ENCODE results near the gene NFS1.
"Not testable (repeated sequence)": the region's sequence is repeated elsewhere in the genome, so short reads cannot be mapped to it uniquely, and the experiment has no call there.

NFS1 gene

GRCh38 chr20:35734374-35734773 lies 35.2 kb upstream of the NFS1 start:
- Mint-ChIP-seq H3K4me1 (ENCODE audit: low read depth) (peaks cover 39% of the 10 kb centered on the region), H3K27me3 (ENCODE audit: low read depth) (no peaks in the 10 kb centered on the region), H3K9me3 (no peaks in the 10 kb centered on the region), H3K36me3 (ENCODE audit: low read depth) (peaks cover 81% of the 10 kb centered on the region), H3K4me3 (peak overlapping the region; percentile 47), H3K27ac (peak overlapping the region; percentile 21)
- no peak for DNase-seq (ENCODE audit: low spot score)

GRCh38 chr20:35732644-35732982 lies 33.5 kb upstream of the NFS1 start:
- no peaks in the 10 kb centered on the region for H3K9me3 Mint-ChIP-seq
- H3K27me3 Mint-ChIP-seq (ENCODE audit: low read depth) = no peaks in the 10 kb centered on the region
- peaks cover 30% of the 10 kb centered on the region for H3K4me1 Mint-ChIP-seq (ENCODE audit: low read depth)
- no peak overlapping the region for H3K4me3 Mint-ChIP-seq
- no peak overlapping the region for H3K27ac Mint-ChIP-seq
- H3K36me3 Mint-ChIP-seq (ENCODE audit: low read depth) = peaks cover 69% of the 10 kb centered on the region
- no peak for DNase-seq (ENCODE audit: low spot score)

GRCh38 chr20:35731862-35732643 lies 32.9 kb upstream of the NFS1 start:
- peaks cover 30% of the 10 kb centered on the region for H3K4me1 Mint-ChIP-seq (ENCODE audit: low read depth)
- no peaks in the 10 kb centered on the region for H3K27me3 Mint-ChIP-seq (ENCODE audit: low read depth)
- H3K27ac Mint-ChIP-seq = no peak overlapping the region
- DNase-seq (ENCODE audit: low spot score) = no peak
- no peaks in the 10 kb centered on the region for H3K9me3 Mint-ChIP-seq
- H3K36me3 Mint-ChIP-seq (ENCODE audit: low read depth) = peaks cover 66% of the 10 kb centered on the region
- H3K4me3 Mint-ChIP-seq = peak overlapping the region; percentile 27

GRCh38 chr20:35731469-35731788 lies 32.3 kb upstream of the NFS1 start:
- Mint-ChIP-seq H3K9me3 (no peaks in the 10 kb centered on the region), H3K36me3 (ENCODE audit: low read depth) (peaks cover 71% of the 10 kb centered on the region), H3K27me3 (ENCODE audit: low read depth) (no peaks in the 10 kb centered on the region), H3K4me3 (no peak overlapping the region), H3K4me1 (ENCODE audit: low read depth) (peaks cover 33% of the 10 kb centered on the region), H3K27ac (no peak overlapping the region)
- no peak for DNase-seq (ENCODE audit: low spot score)

GRCh38 chr20:35730583-35731468 lies 31.7 kb upstream of the NFS1 start:
- Mint-ChIP-seq H3K9me3 (no peaks in the 10 kb centered on the region), H3K27ac (no peak overlapping the region), H3K36me3 (ENCODE audit: low read depth) (peaks cover 69% of the 10 kb centered on the region), H3K4me3 (no peak overlapping the region), H3K4me1 (ENCODE audit: low read depth) (peaks cover 27% of the 10 kb centered on the region), H3K27me3 (ENCODE audit: low read depth) (no peaks in the 10 kb centered on the region)
- DNase-seq (ENCODE audit: low spot score) = no peak

- peaks cover 72% of the 10 kb centered on the region for H3K36me3 Mint-ChIP-seq (ENCODE audit: low read depth)
- H3K4me3 Mint-ChIP-seq = no peak overlapping the region
- no peaks in the 10 kb centered on the region for H3K27me3 Mint-ChIP-seq (ENCODE audit: low read depth)
- no peak overlapping the region for H3K27ac Mint-ChIP-seq
- no peak for DNase-seq (ENCODE audit: low spot score)
- no peaks in the 10 kb centered on the region for H3K9me3 Mint-ChIP-seq
- peaks cover 25% of the 10 kb centered on the region for H3K4me1 Mint-ChIP-seq (ENCODE audit: low read depth)
These were observed 30.9 kb upstream of the NFS1 start for GRCh38 chr20:35729836-35730582.

- Mint-ChIP-seq H3K9me3 (no peaks in the 10 kb centered on the region), H3K4me1 (ENCODE audit: low read depth) (peaks cover 26% of the 10 kb centered on the region), H3K4me3 (no peak overlapping the region), H3K36me3 (ENCODE audit: low read depth) (peaks cover 70% of the 10 kb centered on the region), H3K27ac (no peak overlapping the region), H3K27me3 (ENCODE audit: low read depth) (no peaks in the 10 kb centered on the region)
- no peak for DNase-seq (ENCODE audit: low spot score)
These were observed 30.2 kb upstream of the NFS1 start for GRCh38 chr20:35729283-35729807.

GRCh38 chr20:35726842-35727711 lies 27.9 kb upstream of the NFS1 start:
- DNase-seq (ENCODE audit: low spot score) = no peak
- H3K36me3 Mint-ChIP-seq (ENCODE audit: low read depth) = peaks cover 69% of the 10 kb centered on the region
- no peaks in the 10 kb centered on the region for H3K9me3 Mint-ChIP-seq
- no peaks in the 10 kb centered on the region for H3K27me3 Mint-ChIP-seq (ENCODE audit: low read depth)
- H3K4me1 Mint-ChIP-seq (ENCODE audit: low read depth) = peaks cover 26% of the 10 kb centered on the region
- no peak overlapping the region for H3K27ac Mint-ChIP-seq
- no peak overlapping the region for H3K4me3 Mint-ChIP-seq

GRCh38 chr20:35724321-35725230 lies 25.4 kb upstream of the NFS1 start:
- Mint-ChIP-seq H3K36me3 (ENCODE audit: low read depth) (peaks cover 65% of the 10 kb centered on the region), H3K27ac (no peak overlapping the region), H3K9me3 (no peaks in the 10 kb centered on the region), H3K27me3 (ENCODE audit: low read depth) (no peaks in the 10 kb centered on the region), H3K4me3 (no peak overlapping the region), H3K4me1 (ENCODE audit: low read depth) (peaks cover 32% of the 10 kb centered on the region)
- no peak for DNase-seq (ENCODE audit: low spot score)

- Mint-ChIP-seq H3K4me1 (ENCODE audit: low read depth) (peaks cover 30% of the 10 kb centered on the region), H3K36me3 (ENCODE audit: low read depth) (peaks cover 65% of the 10 kb centered on the region)
- not testable (repeated sequence) for H3K4me3 Mint-ChIP-seq; DNase-seq (ENCODE audit: low spot score); H3K9me3 Mint-ChIP-seq; H3K27me3 Mint-ChIP-seq (ENCODE audit: low read depth); H3K27ac Mint-ChIP-seq
These were observed 24.6 kb upstream of the NFS1 start for GRCh38 chr20:35723652-35724320.

GRCh38 chr20:35723275-35723639 lies 24.1 kb upstream of the NFS1 start:
- Mint-ChIP-seq H3K36me3 (ENCODE audit: low read depth) (peaks cover 66% of the 10 kb centered on the region), H3K4me1 (ENCODE audit: low read depth) (peaks cover 30% of the 10 kb centered on the region)
- H3K9me3 Mint-ChIP-seq; H3K27me3 Mint-ChIP-seq (ENCODE audit: low read depth); H3K27ac Mint-ChIP-seq; DNase-seq (ENCODE audit: low spot score); H3K4me3 Mint-ChIP-seq: not testable (repeated sequence)

- H3K4me1 Mint-ChIP-seq (ENCODE audit: low read depth) = peaks cover 30% of the 10 kb centered on the region
These were observed 22.5 kb upstream of the NFS1 start for GRCh38 chr20:35721621-35722020.

More at GRCh38 chr20:35721621-35722020, 22.5 kb upstream of the NFS1 start:
- Mint-ChIP-seq H3K36me3 (ENCODE audit: low read depth) (peaks cover 71% of the 10 kb centered on the region), H3K27me3 (ENCODE audit: low read depth) (no peaks in the 10 kb centered on the region), H3K9me3 (no peaks in the 10 kb centered on the region), H3K27ac (no peak overlapping the region), H3K4me3 (no peak overlapping the region)
- DNase-seq (ENCODE audit: low spot score) = no peak
